ENCODE results near the gene RARA. TPM values are rescaled to one million over a fixed set of nuclear protein-coding genes. Genes with fewer than 3 reads are reported as not detected.

Gene RARA
- total RNA-seq, 1 donor from 2014 or later: 38.8 TPM

- no peak for FAIRE-seq
- Histone ChIP-seq H3K4me3 (ENCODE audit: insufficient read depth, low read depth, low read length) (no peak overlapping the region), H3K4me1 (ENCODE audit: insufficient read depth, low read length) (peaks cover 46% of the 10 kb centered on the region), H3K4me2 (ENCODE audit: low read length) (no peak overlapping the region), H3K79me2 (ENCODE audit: insufficient read depth, low read length) (peaks cover 91% of the 10 kb centered on the region), H4K20me1 (ENCODE audit: insufficient read depth, low read length) (peaks cover 67% of the 10 kb centered on the region), H2AFZ (ENCODE audit: low read depth, low read length) (no peak overlapping the region), H3K9ac (ENCODE audit: low read length) (no peak overlapping the region), H3K27me3 (ENCODE audit: insufficient read depth, low read length) (no peaks in the 10 kb centered on the region), H3K9me3 (ENCODE audit: insufficient read depth, low read depth, low read length) (no peaks in the 10 kb centered on the region), H3K36me3 (ENCODE audit: insufficient read depth, low read length) (no peaks in the 10 kb centered on the region), H3K27ac (ENCODE audit: low read depth, low read length) (no peak overlapping the region)
- H3K9me3 Mint-ChIP-seq (ENCODE audit: unreplicated experiment): no peaks in the 10 kb centered on the region
- DNase-seq (ENCODE audit: low read depth): no peak
- TF ChIP-seq EZH2 (IDR thresholded peaks at IDR 0.05; ENCODE audit: insufficient read depth, low read length): no peak
- no peak for TF ChIP-seq CTCF (IDR thresholded peaks at IDR 0.05; ENCODE audit: insufficient read depth, low read depth, low read length)
- H3K27ac Mint-ChIP-seq (ENCODE audit: unreplicated experiment): peak overlapping the region; percentile 66
- H3K36me3 Mint-ChIP-seq (ENCODE audit: low read depth, unreplicated experiment): no peaks in the 10 kb centered on the region
- no peak overlapping the region for H3K4me3 Mint-ChIP-seq (ENCODE audit: unreplicated experiment)
- peaks cover 60% of the 10 kb centered on the region for H3K4me1 Mint-ChIP-seq (ENCODE audit: low read depth, unreplicated experiment)
- H3K27me3 Mint-ChIP-seq (ENCODE audit: low read depth, unreplicated experiment): no peaks in the 10 kb centered on the region
Measured at GRCh38 chr17:40325156-40326013, 16.4 kb downstream of the RARA start.

- Histone ChIP-seq H3K9ac (ENCODE audit: low read length) (no peak overlapping the region), H3K4me1 (ENCODE audit: insufficient read depth, low read length) (peaks cover 41% of the 10 kb centered on the region), H3K36me3 (ENCODE audit: insufficient read depth, low read length) (no peaks in the 10 kb centered on the region), H3K27me3 (ENCODE audit: insufficient read depth, low read length) (no peaks in the 10 kb centered on the region), H3K9me3 (ENCODE audit: insufficient read depth, low read depth, low read length) (no peaks in the 10 kb centered on the region), H3K79me2 (ENCODE audit: insufficient read depth, low read length) (peaks cover 91% of the 10 kb centered on the region), H3K4me2 (ENCODE audit: low read length) (no peak overlapping the region), H3K4me3 (ENCODE audit: insufficient read depth, low read depth, low read length) (no peak overlapping the region), H4K20me1 (ENCODE audit: insufficient read depth, low read length) (peaks cover 72% of the 10 kb centered on the region), H2AFZ (ENCODE audit: low read depth, low read length) (no peak overlapping the region), H3K27ac (ENCODE audit: low read depth, low read length) (no peak overlapping the region)
- H3K9me3 Mint-ChIP-seq (ENCODE audit: unreplicated experiment): no peaks in the 10 kb centered on the region
- peak overlapping the region; percentile 40 for H3K4me3 Mint-ChIP-seq (ENCODE audit: unreplicated experiment)
- no peaks in the 10 kb centered on the region for H3K27me3 Mint-ChIP-seq (ENCODE audit: low read depth, unreplicated experiment)
- H3K4me1 Mint-ChIP-seq (ENCODE audit: low read depth, unreplicated experiment): peaks cover 53% of the 10 kb centered on the region
- FAIRE-seq (no peak), DNase-seq (ENCODE audit: low read depth) (no peak)
- H3K36me3 Mint-ChIP-seq (ENCODE audit: low read depth, unreplicated experiment): no peaks in the 10 kb centered on the region
- H3K27ac Mint-ChIP-seq (ENCODE audit: unreplicated experiment): no peak overlapping the region
- TF ChIP-seq CTCF (IDR thresholded peaks at IDR 0.05; ENCODE audit: insufficient read depth, low read depth, low read length) (no peak), EZH2 (IDR thresholded peaks at IDR 0.05; ENCODE audit: insufficient read depth, low read length) (no peak)
Measured at GRCh38 chr17:40326014-40326831, 17.2 kb downstream of the RARA start.
